Fibroblast of lung (primary cell): ENCODE results near the gene SLC20A1. TPM values are rescaled to one million over a fixed set of nuclear protein-coding genes. Genes with fewer than 3 reads are reported as not detected.

ENCODE experiments used
- DNase-seq, 2 donors: peaks; one replicate each; pipeline versions ENCODE4 v3.0.0 to v3.0.0-alpha.2; 2010; ENCODE audit warnings: low read depth in 2 of 2
- H2AFZ ChIP-seq: 2 replicates; pipeline ENCODE4 v1.5.1; 2012; ENCODE audit warnings: low read length, control low read depth, inconsistent platforms
- H3K27ac ChIP-seq: 2 replicates; pipeline ENCODE4 v1.5.1; 2011; ENCODE audit warnings: low read length, control low read depth; ENCODE audit not compliant: insufficient read depth
- H3K27me3 ChIP-seq: 2 replicates; pipeline ENCODE4 v1.5.1; 2011; ENCODE audit warnings: mild to moderate bottlenecking, low read length; ENCODE audit not compliant: control insufficient read depth, insufficient read depth
- H3K36me3 ChIP-seq: 2 replicates; pipeline ENCODE4 v1.5.1; 2011; ENCODE audit warnings: low read length; ENCODE audit not compliant: control insufficient read depth, insufficient read depth
- H3K4me1 ChIP-seq: 2 replicates; pipeline ENCODE4 v1.5.1; 2011; ENCODE audit warnings: low read length; ENCODE audit not compliant: control insufficient read depth, insufficient read depth; ENCODE audit errors: extremely low read depth
- H3K4me2 ChIP-seq: 2 replicates; pipeline ENCODE4 v1.5.1; 2011; ENCODE audit warnings: low read length, control low read depth; ENCODE audit not compliant: insufficient read depth; ENCODE audit errors: extremely low read depth
- H3K4me3 ChIP-seq, 4 experiments: fragments of 200-600 bp in 1 of 4; sonication (generic) in 1 of 4; replicated peaks in 1 of 4; 2 replicates each; pipeline ENCODE4 v1.5.1; 2011 to 2016; ENCODE audit warnings: low read length in 4 of 4, low read depth in 3 of 4, mild to moderate bottlenecking in 3 of 4, control low read depth in 2 of 4, inconsistent platforms in 1 of 4, mixed read lengths in 1 of 4; ENCODE audit not compliant: insufficient read depth in 1 of 4; ENCODE audit errors: control extremely low read depth in 1 of 4
- H3K79me2 ChIP-seq: 2 replicates; pipeline ENCODE4 v1.5.1; 2012; ENCODE audit warnings: mild to moderate bottlenecking, low read length, inconsistent platforms; ENCODE audit not compliant: control insufficient read depth, insufficient read depth
- H3K9ac ChIP-seq: 2 replicates; pipeline ENCODE4 v1.5.1; 2011; ENCODE audit warnings: mild to moderate bottlenecking, low read length, control low read depth; ENCODE audit not compliant: insufficient read depth
- H3K9me3 ChIP-seq: 2 replicates; pipeline ENCODE4 v1.5.1; 2012; ENCODE audit warnings: low read depth, low read length; ENCODE audit not compliant: control insufficient read depth, insufficient read depth
- H4K20me1 ChIP-seq: 2 replicates; pipeline ENCODE4 v1.5.1; 2011; ENCODE audit warnings: low read length; ENCODE audit not compliant: control insufficient read depth, insufficient read depth; ENCODE audit errors: extremely low read depth
- EZH2 ChIP-seq: IDR thresholded peaks from 2 replicates; pipeline ENCODE4 v1.5.1; 2012; ENCODE audit warnings: low read length, control low read depth, mild to moderate bottlenecking; ENCODE audit errors: missing control alignments
- polyA plus RNA-seq, 2 donors: library from polyadenylated mRNA; depleted of rRNA in 1 of 2; stranded (reverse) in 1 of 2; unstranded in 1 of 2; fragments of >200 nt; gene quantifications; 2 replicates each; pipeline ENCODE4 v1.2.1, GENCODE V29; 2011 to 2012; ENCODE audit warnings: missing spikeins in 1 of 2
- total RNA-seq: library from RNA; depleted of rRNA; stranded (reverse); fragments of >200 nt; gene quantifications from 2 replicates; pipeline ENCODE4 v1.2.1, GENCODE V29; 2014
- TF ChIP-seq, protein P1 (sequence below), 2 donors: IDR thresholded peaks in 1 of 2; conservative IDR thresholded peaks in 1 of 2; 1 replicate in 1 of 2; 2 replicates in 1 of 2; pipeline ENCODE4 v1.5.1; 2011 to 2012; ENCODE audit warnings: low read length in 2 of 2, control low read depth in 1 of 2, inconsistent platforms in 1 of 2, low read depth in 1 of 2, mild to moderate bottlenecking in 1 of 2

The SLC20A1 gene
- total and polyA plus RNA-seq, 2 donors (not counting 1 experiment from before 2014, with no cell fraction given): 61.3 to 77.3 TPM

DNA sequence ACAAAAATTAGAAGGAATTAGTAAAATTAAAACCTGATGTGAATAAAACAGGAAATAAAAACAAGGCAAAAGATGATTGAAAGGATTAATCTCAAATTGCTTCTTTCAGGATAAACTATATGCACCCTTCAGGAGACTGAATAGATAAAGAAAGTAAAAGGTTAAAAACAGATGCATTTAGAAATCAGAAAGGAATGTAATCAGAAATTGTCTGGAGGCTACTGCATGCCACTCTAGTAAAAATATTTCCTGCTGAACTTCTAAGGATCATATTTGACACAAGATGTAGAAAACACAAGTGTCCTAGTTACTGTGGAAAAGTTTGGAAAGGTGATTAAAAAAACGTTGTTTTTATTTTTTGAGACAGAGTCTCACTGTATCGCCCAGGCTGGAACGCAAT lies 45.1 kb upstream of the SLC20A1 start:
- TF ChIP-seq, protein P1, sequence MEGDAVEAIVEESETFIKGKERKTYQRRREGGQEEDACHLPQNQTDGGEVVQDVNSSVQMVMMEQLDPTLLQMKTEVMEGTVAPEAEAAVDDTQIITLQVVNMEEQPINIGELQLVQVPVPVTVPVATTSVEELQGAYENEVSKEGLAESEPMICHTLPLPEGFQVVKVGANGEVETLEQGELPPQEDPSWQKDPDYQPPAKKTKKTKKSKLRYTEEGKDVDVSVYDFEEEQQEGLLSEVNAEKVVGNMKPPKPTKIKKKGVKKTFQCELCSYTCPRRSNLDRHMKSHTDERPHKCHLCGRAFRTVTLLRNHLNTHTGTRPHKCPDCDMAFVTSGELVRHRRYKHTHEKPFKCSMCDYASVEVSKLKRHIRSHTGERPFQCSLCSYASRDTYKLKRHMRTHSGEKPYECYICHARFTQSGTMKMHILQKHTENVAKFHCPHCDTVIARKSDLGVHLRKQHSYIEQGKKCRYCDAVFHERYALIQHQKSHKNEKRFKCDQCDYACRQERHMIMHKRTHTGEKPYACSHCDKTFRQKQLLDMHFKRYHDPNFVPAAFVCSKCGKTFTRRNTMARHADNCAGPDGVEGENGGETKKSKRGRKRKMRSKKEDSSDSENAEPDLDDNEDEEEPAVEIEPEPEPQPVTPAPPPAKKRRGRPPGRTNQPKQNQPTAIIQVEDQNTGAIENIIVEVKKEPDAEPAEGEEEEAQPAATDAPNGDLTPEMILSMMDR (conservative IDR thresholded peaks at IDR 0.05 in 1 of 2, IDR thresholded peaks at IDR 0.05 in 1 of 2; ENCODE audit: low read depth in 1 of 2, low read length in 2 of 2): no peak
- TF ChIP-seq EZH2: no peak
- Histone ChIP-seq H3K9ac (no peak overlapping the region), H3K27me3 (no peaks in the 10 kb centered on the region), H4K20me1 (no peaks in the 10 kb centered on the region), H3K79me2 (no peaks in the 10 kb centered on the region), H3K4me3 (no peak overlapping the region), H3K27ac (no peak overlapping the region), H3K4me1 (no peaks in the 10 kb centered on the region), H3K36me3 (no peaks in the 10 kb centered on the region), H3K4me2 (peak overlapping the region; percentile 66), H3K9me3 (no peaks in the 10 kb centered on the region), H2AFZ (no peak overlapping the region)
- no peak for DNase-seq

DNA sequence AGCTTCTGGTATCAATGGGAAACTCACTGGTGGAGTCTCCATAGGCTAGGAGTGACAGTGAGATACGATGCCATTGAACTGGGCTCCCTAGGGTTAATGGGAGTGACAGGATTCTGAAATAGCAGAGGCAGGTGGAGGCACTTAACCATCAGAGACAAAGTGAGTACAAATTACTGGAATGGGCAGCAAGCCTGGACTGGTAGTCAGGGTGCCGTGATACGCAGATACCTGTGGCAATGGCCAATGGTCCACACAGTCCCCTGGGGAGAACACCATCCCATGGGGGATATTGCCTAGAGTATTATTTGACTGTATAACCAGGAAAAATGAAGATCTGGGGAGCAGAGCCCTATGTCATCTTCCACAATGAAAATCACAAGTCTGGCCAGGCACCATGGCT lies 44.0 kb upstream of the SLC20A1 start:
- Histone ChIP-seq H3K79me2 (no peaks in the 10 kb centered on the region), H3K27ac (no peak overlapping the region), H2AFZ (no peak overlapping the region), H3K4me1 (peaks cover 4% of the 10 kb centered on the region), H3K36me3 (no peaks in the 10 kb centered on the region), H3K9ac (no peak overlapping the region), H3K4me2 (no peak overlapping the region), H4K20me1 (no peaks in the 10 kb centered on the region), H3K27me3 (no peaks in the 10 kb centered on the region), H3K4me3 (no peak overlapping the region), H3K9me3 (no peaks in the 10 kb centered on the region)
- DNase-seq: no peak
- TF ChIP-seq, protein P1 (conservative IDR thresholded peaks at IDR 0.05 in 1 of 2, IDR thresholded peaks at IDR 0.05 in 1 of 2; ENCODE audit: low read depth in 1 of 2, low read length in 2 of 2): no peak
- TF ChIP-seq EZH2: no peak

DNA sequence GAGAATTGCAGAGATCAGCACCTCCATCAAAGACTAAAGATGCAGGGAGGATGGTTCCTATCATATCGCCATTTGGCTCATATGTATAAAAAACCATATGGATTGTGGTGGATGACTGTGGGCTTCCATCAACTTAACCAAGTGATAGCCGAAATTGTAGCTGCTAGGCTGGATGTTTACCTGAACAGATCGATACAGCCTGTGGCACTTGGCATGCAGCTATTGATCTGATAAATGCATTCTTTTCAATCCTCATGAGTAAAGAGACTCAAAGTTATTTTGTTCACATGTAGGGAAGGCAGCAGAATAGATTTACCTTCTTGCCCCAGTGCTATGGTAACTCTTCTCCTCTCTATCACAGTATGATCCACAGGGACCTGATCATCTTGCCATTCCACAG lies 42.8 kb upstream of the SLC20A1 start:
- Histone ChIP-seq H3K27ac (no peak overlapping the region), H4K20me1 (no peaks in the 10 kb centered on the region), H3K9ac (no peak overlapping the region), H3K4me2 (no peak overlapping the region), H3K27me3 (no peaks in the 10 kb centered on the region), H2AFZ (no peak overlapping the region), H3K4me1 (peaks cover 6% of the 10 kb centered on the region), H3K9me3 (no peaks in the 10 kb centered on the region), H3K4me3 (no peak overlapping the region), H3K36me3 (no peaks in the 10 kb centered on the region), H3K79me2 (no peaks in the 10 kb centered on the region)
- TF ChIP-seq, protein P1 (conservative IDR thresholded peaks at IDR 0.05 in 1 of 2, IDR thresholded peaks at IDR 0.05 in 1 of 2; ENCODE audit: low read depth in 1 of 2, low read length in 2 of 2): no peak
- TF ChIP-seq EZH2: no peak
- no peak for DNase-seq
